Measurements from ENCODE around the gene IGFBP1. TPM values are rescaled to one million over a fixed set of nuclear protein-coding genes. Genes with fewer than 3 reads are reported as not detected.

IGFBP1 gene
- total and polyA plus RNA-seq, 2 of the 13 experiments (the other 11 are each of a cell fraction or from before 2014, with no cell fraction given): 5.4 to 885 TPM

GRCh38 chr7:45897042-45897690 is 8.9 kb downstream of the IGFBP1 start (continued):
- TF ChIP-seq BATF2 (CRISPR knock-in tag; IDR thresholded peaks at IDR 0.05): no peak
- no peak for TF ChIP-seq SRSF9 (IDR thresholded peaks at IDR 0.05; ENCODE audit: borderline replicate concordance, insufficient read depth, low read depth, low read length, poor library complexity, severe bottlenecking)
- TF ChIP-seq ZBTB49 (CRISPR knock-in tag; IDR thresholded peaks at IDR 0.05; ENCODE audit: borderline replicate concordance): no peak
- TF ChIP-seq ZBTB8A (CRISPR knock-in tag; IDR thresholded peaks at IDR 0.05; ENCODE audit: borderline replicate concordance, low read depth): no peak
- no peak for TF ChIP-seq MAFK (conservative IDR thresholded peaks at IDR 0.05 in 1 of 2, IDR thresholded peaks at IDR 0.05 in 1 of 2; ENCODE audit: low read length in 2 of 2)

GRCh38 chr7:45898222-45898621 is 9.9 kb downstream of the IGFBP1 start:
- H4K20me1 ChIP-seq (ENCODE audit: insufficient read depth, low read length): peaks cover 2% of the 10 kb centered on the region; the same call in 1 of the 2 replicates
- H3K4me3 ChIP-seq (replicated peaks in 1 of 3; ENCODE audit: insufficient read depth in 1 of 3, low read depth in 2 of 3, low read length in 3 of 3): no peak overlapping the region
- no peaks in the 10 kb centered on the region for H3K9me3 ChIP-seq (ENCODE audit: low read length)
- intact Hi-C loops (cut with micrococcal nuclease; ENCODE audit: unreplicated experiment) (no loop called here), in situ Hi-C loops (cut with HindIII; ENCODE audit: extremely low pct_ligation_motif_present, low pct_unique_long_range_greater_than_20kb) (no loop called here)
- no peak for DNase-seq (ENCODE audit: low spot score)
- no peak overlapping the region for H3K4me2 ChIP-seq (ENCODE audit: low read depth, low read length)
- H3K4me1 ChIP-seq (ENCODE audit: insufficient read depth, low read length): peaks cover 9% of the 10 kb centered on the region; the same call in 1 of the 2 replicates
- FAIRE-seq: no peak
- H3K27me3 ChIP-seq (ENCODE audit: control insufficient read depth in 1 of 2, insufficient read depth in 2 of 2, low read length in 2 of 2): no peaks in the 10 kb centered on the region
- ATAC-seq: no peak
- ChIA-PET CTCF (ENCODE audit: low intra/inter-chr PET ratio, low total read pairs) (no interaction called here), POLR2A (no interaction called here)
- H3K9ac ChIP-seq (ENCODE audit: insufficient read depth, low read depth, low read length): no peak overlapping the region
- BruUV-seq (replicated peaks): no TSS peak
- 2% methylated on average over 2 of the region's 2 CpGs for WGBS (ENCODE audit: low lambda C conversion rate)
- no peaks in the 10 kb centered on the region for H3K79me2 ChIP-seq (ENCODE audit: insufficient read depth, low read length)
- H2AFZ ChIP-seq (ENCODE audit: low read length): no peak overlapping the region
- no peaks in the 10 kb centered on the region for H3K36me3 ChIP-seq (replicated peaks in 1 of 2; ENCODE audit: control insufficient read depth in 1 of 2, insufficient read depth in 2 of 2, low read length in 2 of 2)
- no peak overlapping the region for H3K27ac ChIP-seq (ENCODE audit: extremely low read length, insufficient read depth, low read length)
- TF ChIP-seq SNAPC4 (CRISPR knock-in tag; IDR thresholded peaks at IDR 0.05): no peak
- TF ChIP-seq ZFP36L2 (CRISPR knock-in tag; IDR thresholded peaks at IDR 0.05): no peak
- no peak for TF ChIP-seq U2AF2 (IDR thresholded peaks at IDR 0.05; ENCODE audit: low read depth, low read length)
- no peak for TF ChIP-seq KLF6 (CRISPR knock-in tag; IDR thresholded peaks at IDR 0.05)
- no peak for TF ChIP-seq ATF1 (CRISPR knock-in tag; IDR thresholded peaks at IDR 0.05)
- TF ChIP-seq ZNF180 (CRISPR knock-in tag; IDR thresholded peaks at IDR 0.05; ENCODE audit: borderline replicate concordance, low read depth): no peak
- no peak for TF ChIP-seq ZSCAN9 (CRISPR knock-in tag; IDR thresholded peaks at IDR 0.05; ENCODE audit: borderline replicate concordance)
- no peak for TF ChIP-seq ZNF367 (CRISPR knock-in tag; IDR thresholded peaks at IDR 0.05; ENCODE audit: borderline replicate concordance)
- no peak for TF ChIP-seq ATM (IDR thresholded peaks at IDR 0.05; ENCODE audit: borderline replicate concordance)
- no peak for TF ChIP-seq GATAD2A (CRISPR knock-in tag; IDR thresholded peaks at IDR 0.05)
- no peak for TF ChIP-seq SMAD9 (CRISPR knock-in tag; IDR thresholded peaks at IDR 0.05)

Data from HepG2 (cell line).